A673 (cell line): ENCODE measurements around the gene KIF2A. TPM values are rescaled to one million over a fixed set of nuclear protein-coding genes. Genes with fewer than 3 reads are reported as not detected.
A peak's percentile ranks its signal among the peaks of the same experiment; 100 is the strongest.

Experiments
- Bru-seq: library from RNA; stranded (reverse); fragments of 400-500 nt; gene quantifications from one replicate; lab custom pipeline; 2021; lab: Mats Ljungman, UMichigan
- BruChase-seq, 2 experiments: library from RNA; stranded (reverse); fragments of 400-500 nt; gene quantifications; one replicate each; lab custom pipeline; 2021; lab: Mats Ljungman, UMichigan
- BruUV-seq: library from RNA; stranded (reverse); fragments of 400-500 nt; replicated peaks from 2 replicates; lab custom pipeline; 2021; lab: Mats Ljungman, UMichigan
- CTCF ChIA-PET: fragments of 300-600 bp; sonication (Branson Sonifier 250); formaldehyde crosslinking; loops from one replicate; lab custom pipeline; 2022; ENCODE audit warnings: antibody characterized with exemption; lab: Charles Lee
- POLR2A ChIA-PET: fragments of 300-600 bp; sonication (Branson Sonifier 250); formaldehyde crosslinking; loops from one replicate; lab custom pipeline; 2022; ENCODE audit warnings: antibody characterized with exemption; ENCODE audit not compliant: low non-redundant PET; lab: Charles Lee
- DNase-seq: peaks from one replicate; pipeline ENCODE4 v3.0.0-alpha.2; 2015; ENCODE audit warnings: low spot score
- H3K27ac ChIP-seq: fragments of 200-600 bp; sonication (generic); 2 replicates; pipeline ENCODE4 v1.5.1; 2016; ENCODE audit warnings: mixed run types, low read depth, mild to moderate bottlenecking, mixed read lengths, antibody characterized with exemption, low read length; ENCODE audit not compliant: poor library complexity, severe bottlenecking
- H3K27me3 ChIP-seq: fragments of 200-600 bp; sonication (generic); replicated peaks from 2 replicates; pipeline ENCODE4 v1.6.1; 2017; ENCODE audit warnings: mixed run types, low read depth, mild to moderate bottlenecking, mixed read lengths, antibody characterized with exemption, low read length; ENCODE audit not compliant: insufficient read depth, poor library complexity
- H3K36me3 ChIP-seq: fragments of 200-600 bp; sonication (generic); 2 replicates; pipeline ENCODE4 v1.6.1; 2016; ENCODE audit warnings: mixed run types, mild to moderate bottlenecking, mixed read lengths, antibody characterized with exemption, low read length; ENCODE audit not compliant: insufficient read depth, poor library complexity, severe bottlenecking
- H3K4me1 ChIP-seq: fragments of 200-600 bp; sonication (generic); 2 replicates; pipeline ENCODE4 v1.6.1; 2017; ENCODE audit warnings: mixed run types, mild to moderate bottlenecking, mixed read lengths, antibody characterized with exemption, low read length; ENCODE audit not compliant: insufficient read depth, poor library complexity, severe bottlenecking
- H3K4me3 ChIP-seq: fragments of 200-600 bp; sonication (generic); 2 replicates; pipeline ENCODE4 v1.5.1; 2016; ENCODE audit warnings: low read depth, mixed run types, mild to moderate bottlenecking, mixed read lengths, low read length; ENCODE audit not compliant: poor library complexity, severe bottlenecking
- H3K9me3 ChIP-seq: fragments of 200-600 bp; sonication (generic); 2 replicates; pipeline ENCODE4 v1.6.1; 2016; ENCODE audit warnings: mixed run types, low read depth, mild to moderate bottlenecking, mixed read lengths, antibody characterized with exemption, low read length; ENCODE audit not compliant: poor library complexity, severe bottlenecking
- CTCF ChIP-seq: fragments of 300-800, 200-600 bp; sonication (generic); conservative IDR thresholded peaks from 2 replicates; pipeline ENCODE4 v1.5.1; 2017; ENCODE audit warnings: low read depth, mild to moderate bottlenecking, antibody characterized with exemption, low read length, moderate library complexity, mixed read lengths
- EZH2 ChIP-seq: fragments of 200-600 bp; sonication (generic); IDR thresholded peaks from 2 replicates; pipeline ENCODE4 v1.6.1; 2017; ENCODE audit warnings: borderline replicate concordance, low read depth, mild to moderate bottlenecking, mixed read lengths, antibody characterized with exemption, low read length; ENCODE audit not compliant: poor library complexity, severe bottlenecking
- intact Hi-C: fragments of 100-400 bp; cut with micrococcal nuclease; formaldehyde crosslinking; loops from one replicate; pipeline ENCODE4 v1.10.0; 2022; ENCODE audit not compliant: unreplicated experiment
- long read RNA-seq: library from polyadenylated mRNA; stranded (forward); transcript quantifications from one replicate; pipeline ENCODE4 v2.0.0, GENCODE V29; 2022
- total RNA-seq: library from RNA; stranded (reverse); gene quantifications from 2 replicates; pipeline ENCODE4 v1.2.3, GENCODE V29; 2021

Gene KIF2A
- total RNA-seq = 92.4 and 99.0 TPM in 2 replicates
- percentile 91 among the genes with signal in this experiment for Bru-seq, nascent RNA
- BruChase-seq, experiment 1, labeled RNA remaining after a 2-hour chase = percentile 89 among the genes with signal in this experiment
- percentile 90 among the genes with signal in this experiment for BruChase-seq, experiment 2, labeled RNA remaining after a 6-hour chase
- long read RNA-seq, transcript KIF2A-202 (20 exons, 2,539 nt) = major isoform, 40 of 80 reads
- long read RNA-seq, partial matches to known transcripts = 10 of 80 reads
- long read RNA-seq, other reads (novel, unspliced or antisense) = 30 of 80 reads

- peak within 1 kb of the TSS; percentile 87 for H3K4me3 ChIP-seq
- H3K36me3 ChIP-seq = no peaks in the 10 kb centered on the region
- no TSS peak for BruUV-seq
- no peaks in the 10 kb centered on the region for H3K9me3 ChIP-seq
- DNase-seq = peak; percentile 98
- ChIA-PET CTCF (no interaction called here), POLR2A (interaction anchor here (0.6 kb wide), 1 partner anchor 506 kb away, joined by 3 read pairs; no protein-coding TSS in a partner anchor)
- peaks cover 14% of the 10 kb centered on the region for H3K4me1 ChIP-seq
- H3K27ac ChIP-seq = peak within 1 kb of the TSS; percentile 88
- H3K27me3 ChIP-seq = no peaks in the 10 kb centered on the region
- TF ChIP-seq EZH2 (no peak), CTCF (no peak)
- intact Hi-C loops = no loop called here
These were observed at the start of gene KIF2A for GRCh38 chr5:62305715-62306322. Gene KIF2A (plus strand): TSS chr5:62306206. CDS start chr5:62306473, 267 bp downstream.

GRCh38 chr5:62257020-62257367 is 49.0 kb upstream of the KIF2A start:
- ChIA-PET CTCF (no interaction called here), POLR2A (no interaction called here)
- BruUV-seq = no TSS peak
- no peak for DNase-seq
- Histone ChIP-seq H3K27me3 (no peaks in the 10 kb centered on the region), H3K9me3 (no peaks in the 10 kb centered on the region), H3K27ac (peak overlapping the region; percentile 82), H3K4me1 (peaks cover 30% of the 10 kb centered on the region), H3K4me3 (no peak overlapping the region), H3K36me3 (no peaks in the 10 kb centered on the region)
- TF ChIP-seq EZH2 (no peak), CTCF (no peak)
- intact Hi-C loops = no loop called here

- no peak for DNase-seq
- no peaks in the 10 kb centered on the region for H3K36me3 ChIP-seq
- no peak overlapping the region for H3K27ac ChIP-seq
- TF ChIP-seq EZH2 = no peak
- no peak for TF ChIP-seq CTCF
- no peaks in the 10 kb centered on the region for H3K27me3 ChIP-seq
- BruUV-seq = no TSS peak
- peaks cover 30% of the 10 kb centered on the region for H3K4me1 ChIP-seq
- H3K4me3 ChIP-seq = no peak overlapping the region
- CTCF ChIA-PET = no interaction called here
- H3K9me3 ChIP-seq = no peaks in the 10 kb centered on the region
- intact Hi-C loops = no loop called here
- POLR2A ChIA-PET = no interaction called here
These were observed 47.4 kb upstream of the KIF2A start for GRCh38 chr5:62258654-62259053.
